ENCODE data around the gene FGF12.

The FGF12 gene

GRCh38 chr3:192284443-192285072, 442.8 kb downstream of the FGF12 start:
- no peaks in the 10 kb centered on the region for H3K27me3 Mint-ChIP-seq
- H3K4me1 Mint-ChIP-seq = no peaks in the 10 kb centered on the region
- no peak overlapping the region for H3K4me3 Mint-ChIP-seq
- no peaks in the 10 kb centered on the region for H3K9me3 Mint-ChIP-seq
- no peaks in the 10 kb centered on the region for H3K36me3 Mint-ChIP-seq
- no peak overlapping the region for H3K27ac Mint-ChIP-seq
- no peak for ATAC-seq

GRCh38 chr3:192281207-192281880, 446.0 kb downstream of the FGF12 start:
- ATAC-seq = peak; percentile 16
- no peaks in the 10 kb centered on the region for H3K36me3 Mint-ChIP-seq
- H3K27me3 Mint-ChIP-seq = no peaks in the 10 kb centered on the region
- no peaks in the 10 kb centered on the region for H3K9me3 Mint-ChIP-seq
- H3K4me3 Mint-ChIP-seq = no peak overlapping the region
- H3K4me1 Mint-ChIP-seq = no peaks in the 10 kb centered on the region
- no peak overlapping the region for H3K27ac Mint-ChIP-seq

GRCh38 chr3:192279664-192280063, 447.7 kb downstream of the FGF12 start:
- ATAC-seq = no peak
- Mint-ChIP-seq H3K27me3 (no peaks in the 10 kb centered on the region), H3K36me3 (no peaks in the 10 kb centered on the region), H3K27ac (no peak overlapping the region), H3K4me3 (no peak overlapping the region), H3K9me3 (no peaks in the 10 kb centered on the region), H3K4me1 (no peaks in the 10 kb centered on the region)

GRCh38 chr3:192277477-192277876, 449.9 kb downstream of the FGF12 start:
- H3K27ac Mint-ChIP-seq = no peak overlapping the region
- no peak overlapping the region for H3K4me3 Mint-ChIP-seq
- no peak for ATAC-seq
- H3K9me3 Mint-ChIP-seq = no peaks in the 10 kb centered on the region
- H3K27me3 Mint-ChIP-seq = no peaks in the 10 kb centered on the region
- no peaks in the 10 kb centered on the region for H3K4me1 Mint-ChIP-seq
- H3K36me3 Mint-ChIP-seq = no peaks in the 10 kb centered on the region

GRCh38 chr3:192275741-192276355, 451.5 kb downstream of the FGF12 start:
- Mint-ChIP-seq H3K4me1 (no peaks in the 10 kb centered on the region), H3K9me3 (no peaks in the 10 kb centered on the region), H3K27ac (no peak overlapping the region), H3K27me3 (no peaks in the 10 kb centered on the region), H3K4me3 (no peak overlapping the region), H3K36me3 (no peaks in the 10 kb centered on the region)
- ATAC-seq = no peak

GRCh38 chr3:192273697-192274010, 453.7 kb downstream of the FGF12 start:
- no peaks in the 10 kb centered on the region for H3K9me3 Mint-ChIP-seq
- H3K36me3 Mint-ChIP-seq = no peaks in the 10 kb centered on the region
- ATAC-seq = no peak
- H3K4me1 Mint-ChIP-seq = no peaks in the 10 kb centered on the region
- no peak overlapping the region for H3K4me3 Mint-ChIP-seq
- no peak overlapping the region for H3K27ac Mint-ChIP-seq
- H3K27me3 Mint-ChIP-seq = no peaks in the 10 kb centered on the region

- Mint-ChIP-seq H3K27ac (no peak overlapping the region), H3K36me3 (no peaks in the 10 kb centered on the region), H3K27me3 (no peaks in the 10 kb centered on the region), H3K4me3 (no peak overlapping the region), H3K9me3 (no peaks in the 10 kb centered on the region), H3K4me1 (no peaks in the 10 kb centered on the region)
- ATAC-seq = no peak
Measured at GRCh38 chr3:192273001-192273696, 454.2 kb downstream of the FGF12 start.

GRCh38 chr3:192262001-192262400, 465.3 kb downstream of the FGF12 start:
- H3K36me3 Mint-ChIP-seq = no peaks in the 10 kb centered on the region
- H3K9me3 Mint-ChIP-seq = peaks cover 3% of the 10 kb centered on the region
- no peak for ATAC-seq
- H3K27ac Mint-ChIP-seq = no peak overlapping the region
- H3K4me1 Mint-ChIP-seq = no peaks in the 10 kb centered on the region
- no peak overlapping the region for H3K4me3 Mint-ChIP-seq
- H3K27me3 Mint-ChIP-seq = no peaks in the 10 kb centered on the region

GRCh38 chr3:192261135-192261534, 466.2 kb downstream of the FGF12 start:
- H3K4me3 Mint-ChIP-seq = no peak overlapping the region
- no peak for ATAC-seq
- H3K27me3 Mint-ChIP-seq = no peaks in the 10 kb centered on the region
- H3K9me3 Mint-ChIP-seq = no peaks in the 10 kb centered on the region
- H3K4me1 Mint-ChIP-seq = no peaks in the 10 kb centered on the region
- no peak overlapping the region for H3K27ac Mint-ChIP-seq
- no peaks in the 10 kb centered on the region for H3K36me3 Mint-ChIP-seq

- H3K27ac Mint-ChIP-seq = no peak overlapping the region
- H3K9me3 Mint-ChIP-seq = no peaks in the 10 kb centered on the region
- no peak overlapping the region for H3K4me3 Mint-ChIP-seq
- no peak for ATAC-seq
- no peaks in the 10 kb centered on the region for H3K4me1 Mint-ChIP-seq
- H3K36me3 Mint-ChIP-seq = no peaks in the 10 kb centered on the region
- H3K27me3 Mint-ChIP-seq = no peaks in the 10 kb centered on the region
Measured at GRCh38 chr3:192260116-192261010, 467.0 kb downstream of the FGF12 start.

GRCh38 chr3:192259661-192260060, 467.7 kb downstream of the FGF12 start:
- no peaks in the 10 kb centered on the region for H3K9me3 Mint-ChIP-seq
- no peaks in the 10 kb centered on the region for H3K4me1 Mint-ChIP-seq
- H3K27ac Mint-ChIP-seq = no peak overlapping the region
- no peak for ATAC-seq
- no peaks in the 10 kb centered on the region for H3K36me3 Mint-ChIP-seq
- no peaks in the 10 kb centered on the region for H3K27me3 Mint-ChIP-seq
- H3K4me3 Mint-ChIP-seq = no peak overlapping the region

GRCh38 chr3:192258721-192259120, 468.6 kb downstream of the FGF12 start:
- no peak overlapping the region for H3K4me3 Mint-ChIP-seq
- no peaks in the 10 kb centered on the region for H3K4me1 Mint-ChIP-seq
- H3K9me3 Mint-ChIP-seq = no peaks in the 10 kb centered on the region
- no peak for ATAC-seq
- H3K27me3 Mint-ChIP-seq = no peaks in the 10 kb centered on the region
- no peak overlapping the region for H3K27ac Mint-ChIP-seq
- no peaks in the 10 kb centered on the region for H3K36me3 Mint-ChIP-seq

- H3K27me3 Mint-ChIP-seq = peaks cover 8% of the 10 kb centered on the region
- H3K4me1 Mint-ChIP-seq = no peaks in the 10 kb centered on the region
- no peak overlapping the region for H3K27ac Mint-ChIP-seq
- no peak for ATAC-seq
- H3K9me3 Mint-ChIP-seq = no peaks in the 10 kb centered on the region
- no peaks in the 10 kb centered on the region for H3K36me3 Mint-ChIP-seq
- H3K4me3 Mint-ChIP-seq = no peak overlapping the region
Measured at GRCh38 chr3:192255839-192256238, 471.5 kb downstream of the FGF12 start.

GRCh38 chr3:192253138-192253887, 474.0 kb downstream of the FGF12 start:
- no peaks in the 10 kb centered on the region for H3K9me3 Mint-ChIP-seq
- ATAC-seq = no peak
- H3K27ac Mint-ChIP-seq = no peak overlapping the region
- no peaks in the 10 kb centered on the region for H3K4me1 Mint-ChIP-seq
- peaks cover 8% of the 10 kb centered on the region for H3K27me3 Mint-ChIP-seq
- no peak overlapping the region for H3K4me3 Mint-ChIP-seq
- H3K36me3 Mint-ChIP-seq = no peaks in the 10 kb centered on the region

Data from stimulated activated memory B cell treated with anti-CD40 and anti-IgM and Interleukin-4, amounts not matched to agents 10 μg/mL and 1 μg/mL and 100 μg/mL, for 72 hours (primary cell).